Astrocyte (in vitro differentiated cells and primary cell): ENCODE measurements around the gene PRKCH. TPM values are rescaled to one million over a fixed set of nuclear protein-coding genes. Genes with fewer than 3 reads are reported as not detected.

Experiments used
- DNase-seq: peaks from one replicate; pipeline ENCODE4 v3.0.0-alpha.2; 2010; ENCODE audit warnings: low read depth
- FAIRE-seq: peaks from 2 replicates; lab custom pipeline; 2011; peaks lifted over from hg19 to GRCh38; lab: Jason Lieb, UNC
- H2AFZ ChIP-seq: 2 replicates; pipeline ENCODE4 v1.6.0; 2012; ENCODE audit warnings: low read depth, low read length, inconsistent platforms
- H3K27ac ChIP-seq: 2 replicates; pipeline ENCODE4 v1.5.1; 2011; ENCODE audit warnings: low read depth, low read length, inconsistent platforms
- H3K27me3 ChIP-seq: 2 replicates; pipeline ENCODE4 v1.6.0; 2011; ENCODE audit warnings: low read length, inconsistent platforms; ENCODE audit not compliant: insufficient read depth
- H3K36me3 ChIP-seq: 2 replicates; pipeline ENCODE4 v1.5.1; 2011; ENCODE audit warnings: low read length, inconsistent platforms; ENCODE audit not compliant: insufficient read depth
- H3K4me1 ChIP-seq: 2 replicates; pipeline ENCODE4 v1.5.1; 2011; ENCODE audit warnings: low read length, inconsistent platforms; ENCODE audit not compliant: insufficient read depth
- H3K4me2 ChIP-seq: 2 replicates; pipeline ENCODE4 v1.6.0; 2012; ENCODE audit warnings: low read length, inconsistent platforms
- H3K4me3 ChIP-seq: 2 replicates; pipeline ENCODE4 v1.5.1; 2011; ENCODE audit warnings: low read depth, mild to moderate bottlenecking, low read length, inconsistent platforms; ENCODE audit not compliant: insufficient read depth
- H3K79me2 ChIP-seq: 2 replicates; pipeline ENCODE4 v1.6.0; 2012; ENCODE audit warnings: mild to moderate bottlenecking, low read length, inconsistent platforms; ENCODE audit not compliant: insufficient read depth
- H3K9ac ChIP-seq: 2 replicates; pipeline ENCODE4 v1.6.0; 2012; ENCODE audit warnings: mild to moderate bottlenecking, low read length, inconsistent platforms
- H3K9me3 ChIP-seq: 2 replicates; pipeline ENCODE4 v1.5.1; 2012; ENCODE audit warnings: low read depth, mild to moderate bottlenecking, low read length, inconsistent platforms; ENCODE audit not compliant: insufficient read depth
- H4K20me1 ChIP-seq: 2 replicates; pipeline ENCODE4 v1.6.0; 2012; ENCODE audit warnings: low read length, inconsistent platforms; ENCODE audit not compliant: insufficient read depth
- H3K27ac Mint-ChIP-seq: one replicate; pipeline ENCODE4 v1.8.0; 2021; ENCODE audit warnings: mild to moderate bottlenecking, mixed read lengths; ENCODE audit not compliant: unreplicated experiment
- H3K27me3 Mint-ChIP-seq: one replicate; pipeline ENCODE4 v1.8.0; 2021; ENCODE audit warnings: low read depth, mixed read lengths; ENCODE audit not compliant: unreplicated experiment
- H3K36me3 Mint-ChIP-seq: one replicate; pipeline ENCODE4 v1.8.0; 2021; ENCODE audit warnings: low read depth, mixed read lengths; ENCODE audit not compliant: unreplicated experiment
- H3K4me1 Mint-ChIP-seq: one replicate; pipeline ENCODE4 v1.8.0; 2021; ENCODE audit warnings: low read depth, mixed read lengths; ENCODE audit not compliant: unreplicated experiment
- H3K4me3 Mint-ChIP-seq: one replicate; pipeline ENCODE4 v1.8.0; 2021; ENCODE audit warnings: mild to moderate bottlenecking, moderate library complexity, mixed read lengths; ENCODE audit not compliant: unreplicated experiment
- H3K9me3 Mint-ChIP-seq: one replicate; pipeline ENCODE4 v1.8.0; 2021; ENCODE audit warnings: mild to moderate bottlenecking, mixed read lengths; ENCODE audit not compliant: unreplicated experiment
- EZH2 ChIP-seq: IDR thresholded peaks from 2 replicates; pipeline ENCODE4 v1.6.1; 2012; ENCODE audit warnings: mild to moderate bottlenecking, low read length, inconsistent platforms; ENCODE audit not compliant: insufficient read depth
- total RNA-seq: library from RNA; stranded (reverse); gene quantifications from 2 replicates; pipeline ENCODE4 v1.2.1, GENCODE V29; 2021
- TF ChIP-seq, protein P1 (sequence below): IDR thresholded peaks from 2 replicates; pipeline ENCODE4 v1.5.1; 2011; ENCODE audit warnings: low read depth, mild to moderate bottlenecking, inconsistent platforms, low read length, moderate library complexity; ENCODE audit not compliant: insufficient read depth

Gene PRKCH
- total RNA-seq, 1 donor from 2014 or later, result 6.0 TPM

GRCh38 chr14:61537563-61538463 is 216.4 kb downstream of the PRKCH start:
- no peak for FAIRE-seq
- Histone ChIP-seq H3K4me1 (peaks cover 18% of the 10 kb centered on the region), H3K36me3 (no peaks in the 10 kb centered on the region), H3K9ac (peak overlapping the region; percentile 17), H3K27ac (peak overlapping the region; percentile 30), H3K79me2 (no peaks in the 10 kb centered on the region), H3K4me2 (peak overlapping the region; percentile 68), H3K4me3 (no peak overlapping the region), H2AFZ (peak overlapping the region; percentile 6), H3K9me3 (no peaks in the 10 kb centered on the region), H4K20me1 (no peaks in the 10 kb centered on the region), H3K27me3 (no peaks in the 10 kb centered on the region)
- Mint-ChIP-seq H3K4me3 (no peak overlapping the region), H3K27me3 (no peaks in the 10 kb centered on the region), H3K27ac (peak overlapping the region; percentile 94), H3K9me3 (peaks cover 2% of the 10 kb centered on the region), H3K36me3 (no peaks in the 10 kb centered on the region), H3K4me1 (peaks cover 47% of the 10 kb centered on the region)
- no peak for TF ChIP-seq EZH2
- TF ChIP-seq, protein P1, sequence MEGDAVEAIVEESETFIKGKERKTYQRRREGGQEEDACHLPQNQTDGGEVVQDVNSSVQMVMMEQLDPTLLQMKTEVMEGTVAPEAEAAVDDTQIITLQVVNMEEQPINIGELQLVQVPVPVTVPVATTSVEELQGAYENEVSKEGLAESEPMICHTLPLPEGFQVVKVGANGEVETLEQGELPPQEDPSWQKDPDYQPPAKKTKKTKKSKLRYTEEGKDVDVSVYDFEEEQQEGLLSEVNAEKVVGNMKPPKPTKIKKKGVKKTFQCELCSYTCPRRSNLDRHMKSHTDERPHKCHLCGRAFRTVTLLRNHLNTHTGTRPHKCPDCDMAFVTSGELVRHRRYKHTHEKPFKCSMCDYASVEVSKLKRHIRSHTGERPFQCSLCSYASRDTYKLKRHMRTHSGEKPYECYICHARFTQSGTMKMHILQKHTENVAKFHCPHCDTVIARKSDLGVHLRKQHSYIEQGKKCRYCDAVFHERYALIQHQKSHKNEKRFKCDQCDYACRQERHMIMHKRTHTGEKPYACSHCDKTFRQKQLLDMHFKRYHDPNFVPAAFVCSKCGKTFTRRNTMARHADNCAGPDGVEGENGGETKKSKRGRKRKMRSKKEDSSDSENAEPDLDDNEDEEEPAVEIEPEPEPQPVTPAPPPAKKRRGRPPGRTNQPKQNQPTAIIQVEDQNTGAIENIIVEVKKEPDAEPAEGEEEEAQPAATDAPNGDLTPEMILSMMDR, result no peak
- DNase-seq, result peak; percentile 90

- Histone ChIP-seq H4K20me1 (no peaks in the 10 kb centered on the region), H3K9me3 (no peaks in the 10 kb centered on the region), H3K4me2 (no peak overlapping the region), H3K27me3 (no peaks in the 10 kb centered on the region), H3K4me3 (no peak overlapping the region), H3K79me2 (no peaks in the 10 kb centered on the region), H2AFZ (no peak overlapping the region), H3K9ac (no peak overlapping the region), H3K27ac (no peak overlapping the region), H3K36me3 (no peaks in the 10 kb centered on the region), H3K4me1 (peaks cover 18% of the 10 kb centered on the region)
- Mint-ChIP-seq H3K4me3 (no peak overlapping the region), H3K27ac (peak overlapping the region; percentile 94), H3K4me1 (peaks cover 45% of the 10 kb centered on the region), H3K36me3 (no peaks in the 10 kb centered on the region), H3K27me3 (no peaks in the 10 kb centered on the region), H3K9me3 (peaks cover 2% of the 10 kb centered on the region)
- DNase-seq (no peak), FAIRE-seq (no peak)
- TF ChIP-seq, protein P1, result no peak
- no peak for TF ChIP-seq EZH2
Observed at GRCh38 chr14:61538464-61539022, 217.2 kb downstream of the PRKCH start.
